H1 (cell line): ENCODE measurements around the gene NMRK2. TPM values are rescaled to one million over a fixed set of nuclear protein-coding genes. Genes with fewer than 3 reads are reported as not detected.

Source experiments
- BACH1 ChIP-seq: IDR thresholded peaks from 2 replicates; pipeline ENCODE4 v1.6.1; 2012; ENCODE audit warnings: low read length, improper control_type of control experiment
- JUND ChIP-seq: IDR thresholded peaks from 2 replicates; pipeline ENCODE4 v1.6.1; 2011; ENCODE audit warnings: mild to moderate bottlenecking, improper control_type of control experiment, low read length
- RNF2 ChIP-seq: fragments of 200-900, 300-1000 bp; sonication (generic); IDR thresholded peaks from 2 replicates; pipeline ENCODE4 v1.7.1; 2016; ENCODE audit warnings: borderline replicate concordance, low read depth, mild to moderate bottlenecking, antibody characterized with exemption, low read length; ENCODE audit not compliant: poor library complexity, severe bottlenecking; ENCODE audit errors: missing control alignments
- TAF7 ChIP-seq: optimal IDR thresholded peaks from 2 replicates; pipeline ENCODE3; 2011; ENCODE audit warnings: low read depth, mild to moderate bottlenecking, inconsistent platforms, low read length, moderate library complexity, borderline replicate concordance
- polyA plus RNA-seq, 7 experiments: library from polyadenylated mRNA; depleted of rRNA in 3 of 7; stranded (reverse) in 5 of 7; unstranded in 2 of 7; fragments of >200 nt in 5 of 7; fragments of 200-250 nt in 2 of 7; gene quantifications; 1 replicate in 5 of 7; 2 replicates in 1 of 7; 4 replicates in 1 of 7; pipeline versions ENCODE4 v1.2.1 to v1.2.3, GENCODE V29; 2011 to 2013; ENCODE audit warnings: missing spikeins in 2 of 7, mixed read lengths in 2 of 7
- total RNA-seq: library from RNA; stranded (reverse); fragmentation: NEBNext Ultra II Directional; extraction: Animal tissue kit (Norgen Biotek cat#: 25700); gene quantifications from 2 replicates; pipeline ENCODE4 v1.2.1, GENCODE V29; 2021

NMRK2 gene
- total and polyA plus RNA-seq, 2 of the 8 experiments (the other 6 are each of a cell fraction or from before 2014, with no cell fraction given): 87.4 to 206 TPM

GRCh38 chr19:3914199-3914598 lies 18.7 kb upstream of the NMRK2 start (continued):
- no peak for TF ChIP-seq JUND
- TF ChIP-seq BACH1: no peak
- TF ChIP-seq RNF2: no peak
- TF ChIP-seq TAF7: no peak
